GM10266 (cell line): Measurements from ENCODE around the gene NRCAM.

Experiments used
- DNase-seq: peaks from one replicate; pipeline ENCODE4 v3.0.0; 2012; ENCODE audit errors: extremely low spot score
- TF ChIP-seq, protein P1 (sequence below): IDR thresholded peaks from 2 replicates; pipeline ENCODE4 v1.5.1; 2012; ENCODE audit warnings: mild to moderate bottlenecking, low read depth; ENCODE audit not compliant: control insufficient read depth, insufficient read depth; ENCODE audit errors: missing control alignments

NRCAM gene

DNA sequence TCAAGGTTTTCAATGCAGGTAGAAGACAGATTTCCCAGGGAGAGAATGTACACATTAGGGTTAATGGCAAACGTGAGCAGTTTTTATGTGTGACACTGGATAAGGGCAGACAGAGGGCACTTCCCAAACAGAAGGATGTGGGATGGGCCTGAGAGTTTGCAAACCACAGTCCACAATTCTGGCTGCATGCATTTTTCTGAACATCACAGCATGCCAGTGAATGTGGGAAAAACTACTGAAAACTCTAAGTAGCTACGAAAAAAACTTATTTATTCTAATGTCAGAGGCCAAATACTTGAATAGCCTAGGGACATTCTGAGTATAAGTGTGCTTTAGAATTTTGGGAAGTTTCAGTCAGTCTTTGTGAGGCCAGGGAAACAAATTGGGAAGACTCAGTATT, 145.9 kb downstream of the NRCAM start:
- TF ChIP-seq, protein P1, sequence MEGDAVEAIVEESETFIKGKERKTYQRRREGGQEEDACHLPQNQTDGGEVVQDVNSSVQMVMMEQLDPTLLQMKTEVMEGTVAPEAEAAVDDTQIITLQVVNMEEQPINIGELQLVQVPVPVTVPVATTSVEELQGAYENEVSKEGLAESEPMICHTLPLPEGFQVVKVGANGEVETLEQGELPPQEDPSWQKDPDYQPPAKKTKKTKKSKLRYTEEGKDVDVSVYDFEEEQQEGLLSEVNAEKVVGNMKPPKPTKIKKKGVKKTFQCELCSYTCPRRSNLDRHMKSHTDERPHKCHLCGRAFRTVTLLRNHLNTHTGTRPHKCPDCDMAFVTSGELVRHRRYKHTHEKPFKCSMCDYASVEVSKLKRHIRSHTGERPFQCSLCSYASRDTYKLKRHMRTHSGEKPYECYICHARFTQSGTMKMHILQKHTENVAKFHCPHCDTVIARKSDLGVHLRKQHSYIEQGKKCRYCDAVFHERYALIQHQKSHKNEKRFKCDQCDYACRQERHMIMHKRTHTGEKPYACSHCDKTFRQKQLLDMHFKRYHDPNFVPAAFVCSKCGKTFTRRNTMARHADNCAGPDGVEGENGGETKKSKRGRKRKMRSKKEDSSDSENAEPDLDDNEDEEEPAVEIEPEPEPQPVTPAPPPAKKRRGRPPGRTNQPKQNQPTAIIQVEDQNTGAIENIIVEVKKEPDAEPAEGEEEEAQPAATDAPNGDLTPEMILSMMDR, result no peak
- no peak for DNase-seq

DNA sequence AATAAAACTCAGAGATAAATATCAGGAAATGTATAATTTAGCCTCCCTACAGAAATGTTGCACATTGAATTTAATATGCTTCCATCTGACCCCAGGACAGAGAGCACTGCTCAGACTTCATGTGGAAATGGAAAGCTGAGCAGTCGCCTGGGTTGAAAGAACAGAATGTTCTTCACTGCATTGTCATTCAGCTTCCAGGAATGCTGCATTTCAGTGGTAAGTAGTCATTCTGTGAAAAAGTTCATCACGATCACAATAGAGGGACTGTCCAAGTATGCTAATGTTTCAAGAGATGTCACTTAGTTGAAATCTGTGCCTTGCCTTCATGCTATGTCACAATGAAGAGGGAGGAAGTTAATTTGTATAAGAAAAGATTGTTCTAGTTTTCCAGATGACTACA, 147.3 kb downstream of the NRCAM start:
- TF ChIP-seq, protein P1, result no peak
- no peak for DNase-seq

DNA sequence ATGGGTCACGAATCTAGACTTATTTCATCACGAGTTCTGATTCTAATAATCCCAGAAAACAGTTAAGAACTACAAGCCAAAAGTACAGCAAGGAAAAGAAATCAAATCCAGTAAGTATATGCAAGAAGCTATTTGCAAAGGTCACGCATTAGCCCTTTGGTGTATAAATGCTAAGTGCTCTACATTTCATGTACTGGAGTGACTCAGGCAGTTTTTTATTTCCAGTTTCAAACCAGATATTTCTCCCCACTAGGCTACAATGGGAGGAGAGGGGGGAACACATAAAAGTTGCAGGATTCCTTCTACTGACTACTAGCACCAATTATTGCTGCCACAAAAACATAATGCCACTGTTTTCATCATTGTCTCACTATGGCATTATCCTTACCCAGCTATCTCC, 148.0 kb downstream of the NRCAM start:
- TF ChIP-seq, protein P1, result no peak
- no peak for DNase-seq

DNA sequence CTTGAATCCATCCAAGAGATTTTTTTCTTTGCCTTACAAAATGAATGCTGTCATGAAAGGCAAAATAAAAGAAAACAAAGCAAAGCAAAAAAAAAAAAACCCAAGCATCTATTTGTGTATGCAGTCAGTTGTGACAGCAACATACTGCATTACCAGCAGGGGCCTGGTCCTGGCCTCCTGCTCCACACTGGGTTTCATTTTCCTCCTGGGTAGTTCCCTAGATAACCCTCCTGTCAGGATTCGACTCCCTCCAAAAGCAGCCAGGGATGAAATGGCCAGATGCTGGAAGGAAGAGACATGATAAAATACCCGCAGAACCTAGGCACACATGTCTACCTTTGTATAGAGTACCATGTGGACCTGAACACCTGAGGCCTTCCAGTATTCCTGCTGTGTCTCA, 148.6 kb downstream of the NRCAM start:
- TF ChIP-seq, protein P1, result no peak
- DNase-seq, result no peak

DNA sequence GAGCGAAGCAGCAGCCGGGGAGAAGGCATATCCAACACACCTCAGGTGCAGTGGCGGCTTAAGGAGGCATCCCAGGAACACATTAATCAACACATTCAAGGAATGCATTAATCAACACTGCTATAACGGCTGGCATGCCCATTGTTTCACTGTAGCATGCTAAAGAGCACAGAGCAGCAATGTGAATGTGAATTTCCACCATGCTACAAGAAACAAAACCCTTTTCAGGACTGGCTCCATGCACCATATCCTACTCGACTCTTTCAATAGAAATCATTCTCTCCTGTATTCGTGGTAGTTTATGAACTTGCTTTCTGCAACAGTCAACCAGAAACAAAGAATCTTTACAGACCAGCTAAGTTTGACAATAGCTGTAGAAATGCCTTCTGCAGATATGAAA, 149.0 kb downstream of the NRCAM start:
- TF ChIP-seq, protein P1, result no peak
- DNase-seq, result no peak

DNA sequence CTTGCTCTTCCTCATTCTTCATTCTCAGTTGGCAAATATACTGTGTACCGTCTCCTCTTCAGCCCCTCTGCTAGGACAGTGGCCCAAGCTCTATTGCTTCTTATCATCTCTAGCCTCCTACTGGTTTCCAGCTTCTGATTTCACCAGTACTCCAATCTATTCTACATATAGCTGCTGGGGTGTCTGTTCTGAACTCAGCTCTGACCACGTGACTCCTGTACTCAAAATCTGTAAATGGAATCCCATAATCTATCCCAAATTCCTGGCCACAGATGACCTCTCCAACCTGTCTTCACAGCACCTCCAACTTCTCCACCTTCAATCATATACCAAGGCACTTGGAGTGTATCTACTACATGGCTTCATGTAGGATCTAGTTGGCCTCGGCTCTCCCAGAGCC, 152.9 kb downstream of the NRCAM start:
- no peak for DNase-seq
- TF ChIP-seq, protein P1, result no peak

DNA sequence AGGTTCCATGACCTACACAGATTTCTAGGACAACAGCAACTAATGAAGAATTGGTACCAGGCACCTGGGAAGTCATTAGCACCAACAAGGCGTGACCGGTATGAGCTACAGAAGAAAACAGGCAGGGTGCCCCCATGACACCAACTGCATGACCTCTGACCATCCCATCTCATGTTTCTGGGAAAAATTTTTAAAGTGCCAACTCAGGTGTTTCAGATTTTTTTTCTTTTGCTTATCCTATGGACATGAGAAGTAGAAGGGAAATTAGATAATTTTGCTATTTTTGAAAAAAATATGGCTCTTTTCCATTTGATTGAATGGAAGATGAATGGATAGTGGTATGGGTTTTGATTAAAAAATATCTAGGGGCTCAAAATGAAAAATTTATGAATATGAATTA, 154.8 kb downstream of the NRCAM start:
- TF ChIP-seq, protein P1, result no peak
- no peak for DNase-seq
